Neural cell (in vitro differentiated cells): ENCODE measurements around the gene PRAMEF20. TPM values are rescaled to one million over a fixed set of nuclear protein-coding genes. Genes with fewer than 3 reads are reported as not detected.

Experiments used
- H2AFZ ChIP-seq: fragments of 200-600, 300-800 bp; sonication (generic), shearing (Covaris generic); 2 replicates; pipeline ENCODE4 v1.6.0; 2014; ENCODE audit warnings: low read depth, mild to moderate bottlenecking, antibody characterized with exemption, low read length, moderate library complexity
- H3F3A ChIP-seq: fragments of 200-600 bp; shearing (Covaris generic); 2 replicates; pipeline ENCODE4 v1.6.1; 2016; ENCODE audit warnings: mild to moderate bottlenecking, moderate library complexity, mixed read lengths, antibody characterized with exemption, low read length; ENCODE audit not compliant: insufficient read depth, poor library complexity, severe bottlenecking
- H3K27ac ChIP-seq: fragments of 200-600, 300-800 bp; sonication (generic), shearing (Covaris generic); 2 replicates; pipeline ENCODE4 v1.5.1; 2014; ENCODE audit warnings: mild to moderate bottlenecking, low read length, moderate library complexity
- H3K27me3 ChIP-seq: fragments of 300-800, 200-600 bp; sonication (generic), shearing (Covaris generic); 2 replicates; pipeline ENCODE4 v1.6.0; 2014; ENCODE audit warnings: mild to moderate bottlenecking, low read depth, low read length, moderate library complexity; ENCODE audit not compliant: insufficient read depth
- H3K36me3 ChIP-seq: fragments of 300-800, 200-600 bp; sonication (generic), shearing (Covaris generic); 2 replicates; pipeline ENCODE4 v1.5.1; 2014; ENCODE audit warnings: mild to moderate bottlenecking, antibody characterized with exemption, low read length, moderate library complexity; ENCODE audit not compliant: insufficient read depth
- H3K4me2 ChIP-seq: fragments of 300-800, 200-600 bp; sonication (generic), shearing (Covaris generic); 2 replicates; pipeline ENCODE4 v1.6.0; 2014; ENCODE audit warnings: mild to moderate bottlenecking, low read length
- H3K4me3 ChIP-seq: fragments of 300-800, 200-600 bp; sonication (generic), shearing (Covaris generic); 2 replicates; pipeline ENCODE4 v1.5.1; 2014; ENCODE audit warnings: mild to moderate bottlenecking, low read length, moderate library complexity
- H3K79me2 ChIP-seq: fragments of 200-600 bp; shearing (Covaris generic); replicated peaks from 2 replicates; pipeline ENCODE4 v1.6.0; 2014; ENCODE audit warnings: mild to moderate bottlenecking, low read length, moderate library complexity; ENCODE audit not compliant: insufficient read depth
- H3K9ac ChIP-seq: fragments of 300-800, 200-600 bp; sonication (generic), shearing (Covaris generic); 2 replicates; pipeline ENCODE4 v1.6.1; 2016; ENCODE audit warnings: mild to moderate bottlenecking, low read length, mixed read lengths
- H3K9me2 ChIP-seq: fragments of 200-600 bp; shearing (Covaris generic); 2 replicates; pipeline ENCODE4 v1.6.1; 2016; ENCODE audit warnings: mild to moderate bottlenecking, low read length, mixed read lengths; ENCODE audit not compliant: insufficient read depth
- H3K9me3 ChIP-seq: fragments of 200-600, 300-800 bp; sonication (generic), shearing (Covaris generic); 2 replicates; pipeline ENCODE4 v1.6.1; 2016; ENCODE audit warnings: mild to moderate bottlenecking, mixed run types, low read length, moderate library complexity, mixed read lengths
- H4K20me1 ChIP-seq: fragments of 200-600 bp; shearing (Covaris generic); 2 replicates; pipeline ENCODE4 v1.6.1; 2016; ENCODE audit warnings: mild to moderate bottlenecking, mixed run types; ENCODE audit not compliant: insufficient read depth
- EP300 ChIP-seq: fragments of 450-650 bp; conservative IDR thresholded peaks from 2 replicates; pipeline ENCODE4 v1.6.1; 2014; ENCODE audit warnings: antibody characterized with exemption, mild to moderate bottlenecking, moderate library complexity; ENCODE audit not compliant: poor library complexity, severe bottlenecking
- EZH2 ChIP-seq: fragments of 200-600, 300-800 bp; shearing (Covaris generic), sonication (generic); IDR thresholded peaks from 2 replicates; pipeline ENCODE4 v1.6.1; 2014; ENCODE audit warnings: antibody characterized with exemption, low read length, borderline replicate concordance, mild to moderate bottlenecking; ENCODE audit not compliant: insufficient read depth, poor library complexity, severe bottlenecking
- MXI1 ChIP-seq: fragments of 450-650 bp; conservative IDR thresholded peaks from 2 replicates; pipeline ENCODE4 v1.6.1; 2014; ENCODE audit warnings: antibody characterized with exemption, mild to moderate bottlenecking; ENCODE audit not compliant: poor library complexity, severe bottlenecking
- POLR2AphosphoS5 ChIP-seq: IDR thresholded peaks from 2 replicates; pipeline ENCODE4 v1.6.1; 2012
- RAD21 ChIP-seq: fragments of 450-650 bp; conservative IDR thresholded peaks from 2 replicates; pipeline ENCODE4 v1.6.1; 2014; ENCODE audit warnings: antibody characterized with exemption, mild to moderate bottlenecking, moderate library complexity
- SMC3 ChIP-seq: fragments of 450-650 bp; conservative IDR thresholded peaks from 2 replicates; pipeline ENCODE4 v1.6.1; 2014; ENCODE audit warnings: antibody characterized with exemption, mild to moderate bottlenecking, moderate library complexity; ENCODE audit not compliant: poor library complexity
- TAF1 ChIP-seq: IDR thresholded peaks from 2 replicates; pipeline ENCODE4 v1.6.1; 2012; ENCODE audit warnings: low read depth
- polyA plus RNA-seq: library from polyadenylated mRNA; depleted of rRNA; stranded (reverse); fragments of >200 nt; gene quantifications from 2 replicates; pipeline ENCODE4 v1.2.3, GENCODE V29; 2014
- TF ChIP-seq, protein P1 (sequence below): IDR thresholded peaks from 2 replicates; pipeline ENCODE4 v1.6.1; 2012; ENCODE audit warnings: borderline replicate concordance
- TF ChIP-seq, protein P2 (sequence below): fragments of 450-650 bp; IDR thresholded peaks from 2 replicates; pipeline ENCODE4 v1.5.1; 2014; ENCODE audit warnings: antibody characterized with exemption, mild to moderate bottlenecking, moderate library complexity; ENCODE audit not compliant: poor library complexity, severe bottlenecking

The PRAMEF20 gene
- polyA plus RNA-seq, 1 donor from 2014 or later = not detected

DNA sequence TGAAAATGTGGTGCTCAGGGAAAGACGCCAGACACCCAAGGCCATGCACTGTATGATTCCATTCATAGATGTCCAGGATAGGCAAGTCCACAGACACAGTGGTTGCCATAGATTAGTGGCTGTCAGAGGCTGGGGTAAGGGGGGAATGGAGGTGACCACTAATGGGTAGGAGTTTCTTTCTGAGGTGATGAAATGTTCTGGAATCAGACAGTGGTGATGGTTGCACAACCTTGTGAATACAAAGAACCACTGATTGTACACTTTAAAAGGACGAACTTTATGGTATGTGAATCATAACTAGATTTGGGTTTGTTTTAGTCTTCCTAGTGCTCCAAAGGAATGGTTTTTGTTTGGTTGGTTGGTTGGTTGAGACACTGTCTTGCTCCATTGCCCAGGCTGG, 51.7 kb downstream of the PRAMEF20 start:
- Histone ChIP-seq H3K36me3 (no peaks in the 10 kb centered on the region), H2AFZ (no peak overlapping the region), H3F3A (no peaks in the 10 kb centered on the region), H3K27ac (no peak overlapping the region), H3K4me3 (no peak overlapping the region), H3K27me3 (no peaks in the 10 kb centered on the region), H3K9me2 (no peaks in the 10 kb centered on the region), H4K20me1 (no peaks in the 10 kb centered on the region), H3K9ac (no peak overlapping the region), H3K79me2 (no peaks in the 10 kb centered on the region), H3K4me2 (no peak overlapping the region), H3K9me3 (no peaks in the 10 kb centered on the region)
- TF ChIP-seq EZH2 (no peak), EP300 (no peak), MXI1 (no peak), SMC3 (no peak), TAF1 (no peak), POLR2AphosphoS5 (no peak), RAD21 (no peak)
- TF ChIP-seq, protein P1, sequence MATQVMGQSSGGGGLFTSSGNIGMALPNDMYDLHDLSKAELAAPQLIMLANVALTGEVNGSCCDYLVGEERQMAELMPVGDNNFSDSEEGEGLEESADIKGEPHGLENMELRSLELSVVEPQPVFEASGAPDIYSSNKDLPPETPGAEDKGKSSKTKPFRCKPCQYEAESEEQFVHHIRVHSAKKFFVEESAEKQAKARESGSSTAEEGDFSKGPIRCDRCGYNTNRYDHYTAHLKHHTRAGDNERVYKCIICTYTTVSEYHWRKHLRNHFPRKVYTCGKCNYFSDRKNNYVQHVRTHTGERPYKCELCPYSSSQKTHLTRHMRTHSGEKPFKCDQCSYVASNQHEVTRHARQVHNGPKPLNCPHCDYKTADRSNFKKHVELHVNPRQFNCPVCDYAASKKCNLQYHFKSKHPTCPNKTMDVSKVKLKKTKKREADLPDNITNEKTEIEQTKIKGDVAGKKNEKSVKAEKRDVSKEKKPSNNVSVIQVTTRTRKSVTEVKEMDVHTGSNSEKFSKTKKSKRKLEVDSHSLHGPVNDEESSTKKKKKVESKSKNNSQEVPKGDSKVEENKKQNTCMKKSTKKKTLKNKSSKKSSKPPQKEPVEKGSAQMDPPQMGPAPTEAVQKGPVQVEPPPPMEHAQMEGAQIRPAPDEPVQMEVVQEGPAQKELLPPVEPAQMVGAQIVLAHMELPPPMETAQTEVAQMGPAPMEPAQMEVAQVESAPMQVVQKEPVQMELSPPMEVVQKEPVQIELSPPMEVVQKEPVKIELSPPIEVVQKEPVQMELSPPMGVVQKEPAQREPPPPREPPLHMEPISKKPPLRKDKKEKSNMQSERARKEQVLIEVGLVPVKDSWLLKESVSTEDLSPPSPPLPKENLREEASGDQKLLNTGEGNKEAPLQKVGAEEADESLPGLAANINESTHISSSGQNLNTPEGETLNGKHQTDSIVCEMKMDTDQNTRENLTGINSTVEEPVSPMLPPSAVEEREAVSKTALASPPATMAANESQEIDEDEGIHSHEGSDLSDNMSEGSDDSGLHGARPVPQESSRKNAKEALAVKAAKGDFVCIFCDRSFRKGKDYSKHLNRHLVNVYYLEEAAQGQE = no peak
- TF ChIP-seq, protein P2, sequence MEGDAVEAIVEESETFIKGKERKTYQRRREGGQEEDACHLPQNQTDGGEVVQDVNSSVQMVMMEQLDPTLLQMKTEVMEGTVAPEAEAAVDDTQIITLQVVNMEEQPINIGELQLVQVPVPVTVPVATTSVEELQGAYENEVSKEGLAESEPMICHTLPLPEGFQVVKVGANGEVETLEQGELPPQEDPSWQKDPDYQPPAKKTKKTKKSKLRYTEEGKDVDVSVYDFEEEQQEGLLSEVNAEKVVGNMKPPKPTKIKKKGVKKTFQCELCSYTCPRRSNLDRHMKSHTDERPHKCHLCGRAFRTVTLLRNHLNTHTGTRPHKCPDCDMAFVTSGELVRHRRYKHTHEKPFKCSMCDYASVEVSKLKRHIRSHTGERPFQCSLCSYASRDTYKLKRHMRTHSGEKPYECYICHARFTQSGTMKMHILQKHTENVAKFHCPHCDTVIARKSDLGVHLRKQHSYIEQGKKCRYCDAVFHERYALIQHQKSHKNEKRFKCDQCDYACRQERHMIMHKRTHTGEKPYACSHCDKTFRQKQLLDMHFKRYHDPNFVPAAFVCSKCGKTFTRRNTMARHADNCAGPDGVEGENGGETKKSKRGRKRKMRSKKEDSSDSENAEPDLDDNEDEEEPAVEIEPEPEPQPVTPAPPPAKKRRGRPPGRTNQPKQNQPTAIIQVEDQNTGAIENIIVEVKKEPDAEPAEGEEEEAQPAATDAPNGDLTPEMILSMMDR = no peak

DNA sequence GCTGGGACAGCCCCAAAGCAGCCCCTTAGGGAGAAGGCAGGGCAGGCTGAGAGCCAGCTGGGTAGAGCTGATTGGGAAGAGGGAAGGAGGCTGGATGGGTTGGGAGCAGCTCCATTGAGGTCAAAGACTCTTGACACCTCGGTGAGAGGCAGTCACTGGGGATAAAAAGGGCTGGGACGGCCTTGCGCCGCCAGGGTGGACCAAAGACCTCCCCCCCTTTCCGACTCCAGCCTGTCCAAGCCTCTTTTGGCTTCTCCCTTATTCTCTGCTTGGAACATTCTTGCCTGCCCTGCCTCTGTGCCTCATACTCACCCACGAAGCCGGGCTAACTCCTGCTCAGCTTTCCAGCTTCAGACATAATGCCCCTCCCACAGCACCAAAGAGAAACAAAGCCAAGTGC, 52.4 kb downstream of the PRAMEF20 start:
- Histone ChIP-seq H3K9me3 (no peaks in the 10 kb centered on the region), H3F3A (no peaks in the 10 kb centered on the region), H3K79me2 (no peaks in the 10 kb centered on the region)

More for the DNA sequence above, 52.4 kb downstream of the PRAMEF20 start:
- H3K36me3 ChIP-seq = no peaks in the 10 kb centered on the region
- H3K4me2 ChIP-seq = no peak overlapping the region
- TF ChIP-seq, protein P2 = no peak
- no peak for TF ChIP-seq TAF1
- no peak for TF ChIP-seq EZH2
- no peak for TF ChIP-seq MXI1
- TF ChIP-seq, protein P1 = no peak
- no peak for TF ChIP-seq RAD21
- no peak for TF ChIP-seq POLR2AphosphoS5
- H3K27ac ChIP-seq = no peak overlapping the region
- H3K9me2 ChIP-seq = no peaks in the 10 kb centered on the region
- H2AFZ ChIP-seq = no peak overlapping the region
- no peak overlapping the region for H3K9ac ChIP-seq
- no peaks in the 10 kb centered on the region for H4K20me1 ChIP-seq
- no peak overlapping the region for H3K4me3 ChIP-seq
- no peaks in the 10 kb centered on the region for H3K27me3 ChIP-seq
